ENCODE results near the gene MBP. TPM values are rescaled to one million over a fixed set of nuclear protein-coding genes. Genes with fewer than 3 reads are reported as not detected.
A peak's percentile ranks its signal among the peaks of the same experiment; 100 is the strongest.

The MBP gene
- total and polyA plus RNA-seq, 2 of the 13 experiments (the other 11 are each of a cell fraction or from before 2014, with no cell fraction given) = 5.0 to 8.5 TPM

- no TSS peak for BruUV-seq (replicated peaks)
- H3K4me2 ChIP-seq (ENCODE audit: low read depth, low read length) = no peak overlapping the region; the same call in 1 of the 2 replicates
- H3K36me3 ChIP-seq (replicated peaks in 1 of 2; ENCODE audit: control insufficient read depth in 1 of 2, insufficient read depth in 2 of 2, low read length in 2 of 2) = no peaks in the 10 kb centered on the region
- no peaks in the 10 kb centered on the region for H3K79me2 ChIP-seq (ENCODE audit: insufficient read depth, low read length)
- H2AFZ ChIP-seq (ENCODE audit: low read length) = no peak overlapping the region
- peak overlapping the region; percentile 72 for H3K27ac ChIP-seq (ENCODE audit: extremely low read length, insufficient read depth, low read length)
- peak overlapping the region; percentile 61 for H3K9ac ChIP-seq (ENCODE audit: insufficient read depth, low read depth, low read length)
- H3K27me3 ChIP-seq (ENCODE audit: control insufficient read depth in 1 of 2, insufficient read depth in 2 of 2, low read length in 2 of 2) = no peaks in the 10 kb centered on the region
- H4K20me1 ChIP-seq (ENCODE audit: insufficient read depth, low read length) = no peaks in the 10 kb centered on the region
- TF ChIP-seq BCL3 (CRISPR knock-in tag; IDR thresholded peaks at IDR 0.05) = no peak
- TF ChIP-seq AHR (CRISPR knock-in tag; IDR thresholded peaks at IDR 0.05) = no peak
- no peak for TF ChIP-seq TAF15 (IDR thresholded peaks at IDR 0.05; ENCODE audit: low read depth, low read length, poor library complexity, severe bottlenecking)
- no peak for TF ChIP-seq NR0B2 (CRISPR knock-in tag; IDR thresholded peaks at IDR 0.05)
- TF ChIP-seq SNAPC4 (CRISPR knock-in tag; IDR thresholded peaks at IDR 0.05) = no peak
- no peak for TF ChIP-seq MLLT10 (CRISPR knock-in tag; IDR thresholded peaks at IDR 0.05)
- 97% methylated on average over 13 of the region's 18 CpGs for WGBS (ENCODE audit: low lambda C conversion rate)
- H3K4me1 ChIP-seq (ENCODE audit: insufficient read depth, low read length) = peaks cover 43% of the 10 kb centered on the region
- ChIA-PET CTCF (ENCODE audit: low intra/inter-chr PET ratio, low total read pairs) (no interaction called here), POLR2A (no interaction called here)
- in situ Hi-C loops (cut with HindIII; ENCODE audit: extremely low pct_ligation_motif_present, low pct_unique_long_range_greater_than_20kb) = loop anchor here (5.0 kb wide), 1 partner anchor 51 kb away; no protein-coding TSS in a partner anchor
- DNase-seq (ENCODE audit: low spot score) (no peak), ATAC-seq (no peak), FAIRE-seq (no peak)
- no peaks in the 10 kb centered on the region for H3K9me3 ChIP-seq (ENCODE audit: low read length)
- intact Hi-C loops (cut with micrococcal nuclease; ENCODE audit: unreplicated experiment) = no loop called here
- no peak overlapping the region for H3K4me3 ChIP-seq (replicated peaks in 1 of 3; ENCODE audit: insufficient read depth in 1 of 3, low read depth in 2 of 3, low read length in 3 of 3)
These were observed 78.8 kb downstream of the MBP start for GRCh38 chr18:77053616-77054287.

Data from HepG2 (cell line).